T-helper 22 cell (primary cell): ENCODE data around the gene DSE.

ENCODE experiments used
- DNase-seq: peaks from one replicate; pipeline ENCODE4 v3.0.0-alpha.2; 2020; ENCODE audit warnings: low read depth

DSE gene

GRCh38 chr6:116447052-116447451, 76.3 kb downstream of the DSE start:
- DNase-seq: no peak

GRCh38 chr6:116447496-116448011, 76.8 kb downstream of the DSE start:
- DNase-seq: no peak

GRCh38 chr6:116449565-116449964, 78.8 kb downstream of the DSE start:
- no peak for DNase-seq

- DNase-seq: no peak
Observed at GRCh38 chr6:116450185-116450710, 79.5 kb downstream of the DSE start.

GRCh38 chr6:116450769-116451740, 80.3 kb downstream of the DSE start:
- no peak for DNase-seq

- DNase-seq: no peak
Observed at GRCh38 chr6:116451916-116452315, 81.2 kb downstream of the DSE start.

GRCh38 chr6:116452531-116452930, 81.8 kb downstream of the DSE start:
- DNase-seq: no peak

GRCh38 chr6:116456106-116456505, 85.4 kb downstream of the DSE start:
- DNase-seq: no peak

GRCh38 chr6:116456927-116457326, 86.2 kb downstream of the DSE start:
- DNase-seq: no peak

GRCh38 chr6:116458264-116458663, 87.5 kb downstream of the DSE start:
- DNase-seq: no peak

- DNase-seq: no peak
Observed at GRCh38 chr6:116459927-116460326, 89.2 kb downstream of the DSE start.

GRCh38 chr6:116461331-116461931, 90.7 kb downstream of the DSE start, which contains the start of gene CALHM6:
TSS of gene CALHM6 (plus strand) at chr6:116461375. CDS start at chr6:116461930, 555 bp downstream.
- DNase-seq: no peak

- DNase-seq: peak; percentile 6
Observed at GRCh38 chr6:116461932-116462885, 91.5 kb downstream of the DSE start.

GRCh38 chr6:116463301-116463700, 92.6 kb downstream of the DSE start:
- no peak for DNase-seq

- no peak for DNase-seq
Observed at GRCh38 chr6:116465246-116465645, 94.5 kb downstream of the DSE start.

GRCh38 chr6:116467096-116467495, 96.3 kb downstream of the DSE start:
- DNase-seq: no peak

- no peak for DNase-seq
Observed at GRCh38 chr6:116467514-116467913, 96.8 kb downstream of the DSE start.

GRCh38 chr6:116468293-116468692, 97.5 kb downstream of the DSE start:
- no peak for DNase-seq

GRCh38 chr6:116471531-116471930, 100.8 kb downstream of the DSE start:
- no peak for DNase-seq

- DNase-seq: no peak
Observed at GRCh38 chr6:116472706-116473105, 102.0 kb downstream of the DSE start.

GRCh38 chr6:116475141-116475540, 104.4 kb downstream of the DSE start:
- no peak for DNase-seq
